Measurements from ENCODE around the gene TNFAIP8. TPM values are rescaled to one million over a fixed set of nuclear protein-coding genes. Genes with fewer than 3 reads are reported as not detected.
A peak's percentile ranks its signal among the peaks of the same experiment; 100 is the strongest.

TNFAIP8 gene
- total RNA-seq, 4 donors from 2014 or later: 2.0 to 42.7 (median 15.5) TPM

GRCh38 chr5:119398727-119399466, 43.1 kb downstream of the TNFAIP8 start:
- Histone ChIP-seq H3K27ac (peak overlapping the region; percentile 2 to 3), H3K4me1 (no peaks in the 10 kb centered on the region), H3K4me3 (no peak overlapping the region), H3K36me3 (no peaks in the 10 kb centered on the region), H3K27me3 (no peaks in the 10 kb centered on the region), H3K9me3 (no peaks in the 10 kb centered on the region)
- intact Hi-C loops (cut with DNase I; ENCODE audit: low total_unique reads): no loop called here
- TF ChIP-seq CTCF (IDR thresholded peaks at IDR 0.05): no peak
- TF ChIP-seq POLR2A (IDR thresholded peaks at IDR 0.05): no peak
- DNase-seq: peak; percentile 47 to 48

GRCh38 chr5:119400245-119400644, 44.4 kb downstream of the TNFAIP8 start:
- Histone ChIP-seq H3K27ac (no peak overlapping the region), H3K36me3 (no peaks in the 10 kb centered on the region), H3K9me3 (no peaks in the 10 kb centered on the region), H3K4me1 (no peaks in the 10 kb centered on the region), H3K4me3 (no peak overlapping the region), H3K27me3 (no peaks in the 10 kb centered on the region)
- peak in 1 of 2 donors; percentile 28 for DNase-seq
- intact Hi-C loops (cut with DNase I; ENCODE audit: low total_unique reads): loop anchor here (10.0 kb wide), 1 partner anchor 135 kb away; no protein-coding TSS in a partner anchor
- TF ChIP-seq POLR2A (IDR thresholded peaks at IDR 0.05): no peak
- TF ChIP-seq CTCF (IDR thresholded peaks at IDR 0.05): no peak

GRCh38 chr5:119402081-119402480, 46.3 kb downstream of the TNFAIP8 start:
- TF ChIP-seq POLR2A (IDR thresholded peaks at IDR 0.05) (no peak), CTCF (IDR thresholded peaks at IDR 0.05) (no peak)
- intact Hi-C loops (cut with DNase I; ENCODE audit: low total_unique reads): loop anchor here (10.0 kb wide), 1 partner anchor 137 kb away; no protein-coding TSS in a partner anchor
- Histone ChIP-seq H3K4me1 (no peaks in the 10 kb centered on the region), H3K4me3 (no peak overlapping the region), H3K27ac (no peak overlapping the region), H3K36me3 (no peaks in the 10 kb centered on the region), H3K9me3 (no peaks in the 10 kb centered on the region), H3K27me3 (no peaks in the 10 kb centered on the region)
- no peak for DNase-seq

GRCh38 chr5:119402555-119402954, 46.7 kb downstream of the TNFAIP8 start:
- H3K27ac ChIP-seq: no peak overlapping the region
- no peak for DNase-seq
- H3K27me3 ChIP-seq: no peaks in the 10 kb centered on the region
- H3K36me3 ChIP-seq: no peaks in the 10 kb centered on the region
- H3K4me3 ChIP-seq: no peak overlapping the region
- intact Hi-C loops (cut with DNase I; ENCODE audit: low total_unique reads): loop anchor here (10.0 kb wide), 1 partner anchor 138 kb away; no protein-coding TSS in a partner anchor
- no peaks in the 10 kb centered on the region for H3K9me3 ChIP-seq
- H3K4me1 ChIP-seq: no peaks in the 10 kb centered on the region
- no peak for TF ChIP-seq POLR2A (IDR thresholded peaks at IDR 0.05)
- no peak for TF ChIP-seq CTCF (IDR thresholded peaks at IDR 0.05)

GRCh38 chr5:119404033-119404432, 48.2 kb downstream of the TNFAIP8 start:
- Histone ChIP-seq H3K27ac (no peak overlapping the region), H3K4me3 (no peak overlapping the region), H3K36me3 (no peaks in the 10 kb centered on the region), H3K27me3 (no peaks in the 10 kb centered on the region), H3K4me1 (no peaks in the 10 kb centered on the region), H3K9me3 (no peaks in the 10 kb centered on the region)
- no peak for TF ChIP-seq POLR2A (IDR thresholded peaks at IDR 0.05)
- TF ChIP-seq CTCF (IDR thresholded peaks at IDR 0.05): no peak
- no peak for DNase-seq
- intact Hi-C loops (cut with DNase I; ENCODE audit: low total_unique reads): loop anchor here (10.0 kb wide), 1 partner anchor 139 kb away; no protein-coding TSS in a partner anchor

Data from uterus (tissue), 4 donors.